Kidney (tissue), 14 donors: Measurements from ENCODE around the gene PLAC1. TPM values are rescaled to one million over a fixed set of nuclear protein-coding genes. Genes with fewer than 3 reads are reported as not detected.

Source experiments
- DNase-seq, 5 donors: peaks; one replicate each; pipeline ENCODE4 v3.0.0-alpha.2; 2013 to 2020
- FAIRE-seq: peaks from 2 replicates; lab custom pipeline; 2012; peaks lifted over from hg19 to GRCh38; lab: Jason Lieb, UNC
- H3K27ac ChIP-seq, 2 donors: one replicate each; pipeline ENCODE4 v1.7.0; 2013; ENCODE audit warnings: low read depth in 2 of 2, low read length in 2 of 2, inconsistent platforms in 1 of 2
- H3K27me3 ChIP-seq: one replicate; pipeline ENCODE4 v1.7.1; 2013; ENCODE audit warnings: low read length, inconsistent platforms; ENCODE audit not compliant: control insufficient read depth, insufficient read depth
- H3K36me3 ChIP-seq, 3 donors: one replicate each; pipeline versions ENCODE4 v1.7.0 to v1.7.1; 2013; ENCODE audit warnings: low read length in 3 of 3, control low read depth in 1 of 3, inconsistent platforms in 1 of 3; ENCODE audit not compliant: insufficient read depth in 3 of 3, control insufficient read depth in 2 of 3
- H3K4me1 ChIP-seq, 3 donors: one replicate each; pipeline versions ENCODE4 v1.7.0 to v1.7.1; 2013; ENCODE audit warnings: low read length in 3 of 3, inconsistent platforms in 1 of 3, low read depth in 1 of 3; ENCODE audit not compliant: control insufficient read depth in 2 of 3, insufficient read depth in 2 of 3
- H3K4me3 ChIP-seq, 3 donors: one replicate each; pipeline versions ENCODE4 v1.7.0 to v1.8.1; 2013; ENCODE audit warnings: low read length in 3 of 3, control low read depth in 1 of 3, inconsistent platforms in 1 of 3
- H3K9ac ChIP-seq, 3 donors: one replicate each; pipeline versions ENCODE4 v1.7.0 to v1.7.1; 2013; ENCODE audit warnings: low read length in 3 of 3, control low read depth in 1 of 3, inconsistent platforms in 1 of 3
- H3K9me3 ChIP-seq, 3 donors: one replicate each; pipeline versions ENCODE4 v1.7.0 to v1.7.1; 2013; ENCODE audit warnings: low read length in 3 of 3, control low read depth in 1 of 3, inconsistent platforms in 1 of 3; ENCODE audit not compliant: control insufficient read depth in 2 of 3, insufficient read depth in 1 of 3
- intact Hi-C: fragments of 100-400 bp; cut with DNase I; formaldehyde crosslinking; loops from one replicate; pipeline ENCODE4 v1.11.1; 2022
- polyA plus RNA-seq: library from polyadenylated mRNA; stranded (reverse); fragments of 350-450 nt; fragmentation: Illumina TruSeq; extraction: RNeasy Lipid Tissue Mini Kit (QIAGEN cat#74804); gene quantifications from one replicate; pipeline ENCODE4 v1.2.3, GENCODE V29; 2014; ENCODE audit warnings: low read depth, low replicate concordance; ENCODE audit not compliant: insufficient read depth
- total RNA-seq: library from RNA; stranded (reverse); fragmentation: NEBNext Ultra II Directional; extraction: Animal tissue kit (Norgen Biotek cat#: 25700); gene quantifications from one replicate; pipeline ENCODE4 v1.2.1, GENCODE V29; 2021
- TF ChIP-seq, protein P1 (sequence below): IDR thresholded peaks from 3 replicates; pipeline ENCODE4 v1.5.1; 2012; ENCODE audit warnings: mild to moderate bottlenecking, moderate library complexity, borderline replicate concordance; ENCODE audit not compliant: insufficient read depth; ENCODE audit errors: extremely low read depth
- donor health status: control.
- donor health status: control.
- donor health status: control.
- donor health status: control.
- donor health status: control.
- donor health status: DM: yes; HTN: yes; CAD: no.
- donor health status: Normal renal cell carcinoma (clear cell type).

Gene PLAC1
- total and polyA plus RNA-seq, 2 donors from 2014 or later: not detected

DNA sequence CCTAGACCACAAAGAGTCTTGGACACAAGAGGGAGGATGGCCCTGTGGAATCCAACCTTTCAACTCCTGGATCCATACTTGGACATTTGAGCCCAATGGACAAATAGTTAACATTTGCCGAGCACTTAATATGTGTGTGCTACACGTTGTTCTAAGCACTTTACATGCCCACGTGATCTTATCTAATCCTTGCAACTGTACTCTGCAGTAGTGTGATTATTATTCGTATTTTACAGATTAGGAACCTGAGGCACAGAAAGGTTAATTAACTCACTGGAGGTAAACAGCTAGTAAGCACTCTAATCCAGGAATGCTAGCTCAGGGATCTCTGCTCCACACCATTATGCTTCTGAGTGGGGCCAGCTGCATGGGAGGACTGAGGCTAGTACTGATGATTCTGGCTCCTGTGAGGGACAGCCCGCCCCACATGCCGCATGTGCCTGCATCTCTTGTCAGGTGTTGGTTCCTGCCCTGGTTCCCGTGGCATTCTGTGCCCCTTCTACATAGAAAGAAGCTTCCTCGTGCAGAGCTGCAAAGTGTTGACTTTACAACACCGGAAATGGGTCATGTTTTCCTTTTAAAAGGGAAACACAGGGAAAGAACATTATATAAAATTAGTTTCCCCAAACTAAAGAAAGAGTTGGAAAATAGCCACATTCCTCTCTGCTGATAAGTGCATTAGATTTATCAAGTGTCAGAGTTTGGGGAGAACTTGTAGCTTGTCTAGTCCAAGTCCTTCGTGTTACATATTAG, 34.8 kb downstream of the PLAC1 start:
- H3K4me1 ChIP-seq: peaks cover 0 to 3% (median 2%) of the 10 kb centered on the region in 3 donors
- no peak overlapping the region for H3K4me3 ChIP-seq
- FAIRE-seq (no peak), DNase-seq (peak in 1 of 5 donors; percentile 36)
- H3K36me3 ChIP-seq: no peaks in the 10 kb centered on the region
- no peaks in the 10 kb centered on the region for H3K9me3 ChIP-seq
- TF ChIP-seq, protein P1, sequence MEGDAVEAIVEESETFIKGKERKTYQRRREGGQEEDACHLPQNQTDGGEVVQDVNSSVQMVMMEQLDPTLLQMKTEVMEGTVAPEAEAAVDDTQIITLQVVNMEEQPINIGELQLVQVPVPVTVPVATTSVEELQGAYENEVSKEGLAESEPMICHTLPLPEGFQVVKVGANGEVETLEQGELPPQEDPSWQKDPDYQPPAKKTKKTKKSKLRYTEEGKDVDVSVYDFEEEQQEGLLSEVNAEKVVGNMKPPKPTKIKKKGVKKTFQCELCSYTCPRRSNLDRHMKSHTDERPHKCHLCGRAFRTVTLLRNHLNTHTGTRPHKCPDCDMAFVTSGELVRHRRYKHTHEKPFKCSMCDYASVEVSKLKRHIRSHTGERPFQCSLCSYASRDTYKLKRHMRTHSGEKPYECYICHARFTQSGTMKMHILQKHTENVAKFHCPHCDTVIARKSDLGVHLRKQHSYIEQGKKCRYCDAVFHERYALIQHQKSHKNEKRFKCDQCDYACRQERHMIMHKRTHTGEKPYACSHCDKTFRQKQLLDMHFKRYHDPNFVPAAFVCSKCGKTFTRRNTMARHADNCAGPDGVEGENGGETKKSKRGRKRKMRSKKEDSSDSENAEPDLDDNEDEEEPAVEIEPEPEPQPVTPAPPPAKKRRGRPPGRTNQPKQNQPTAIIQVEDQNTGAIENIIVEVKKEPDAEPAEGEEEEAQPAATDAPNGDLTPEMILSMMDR: no peak
- no peak overlapping the region for H3K27ac ChIP-seq
- intact Hi-C loops: no loop called here
- H3K27me3 ChIP-seq: no peaks in the 10 kb centered on the region
- H3K9ac ChIP-seq: no peak overlapping the region

DNA sequence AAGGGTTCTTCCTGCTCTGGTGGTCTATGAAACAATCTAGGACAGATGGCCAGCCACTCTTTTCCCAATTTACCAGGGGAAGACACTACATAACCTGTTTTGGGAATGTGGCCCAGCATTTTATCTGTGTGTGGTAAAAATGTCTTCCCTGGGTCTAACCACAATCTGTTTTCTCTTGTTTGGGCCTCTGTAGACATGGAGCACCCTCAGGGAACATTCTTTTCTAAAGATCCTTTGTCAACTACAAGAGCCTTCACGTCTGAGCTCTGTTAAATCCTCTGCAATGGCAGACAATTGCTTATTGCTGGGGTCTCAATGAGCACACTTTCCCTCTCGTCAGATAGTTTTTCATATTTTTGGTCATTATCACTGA, 35.5 kb downstream of the PLAC1 start:
- Histone ChIP-seq H3K9ac (no peak overlapping the region), H3K4me1 (peaks cover 0 to 3% (median 2%) of the 10 kb centered on the region in 3 donors), H3K27me3 (no peaks in the 10 kb centered on the region), H3K9me3 (no peaks in the 10 kb centered on the region), H3K36me3 (no peaks in the 10 kb centered on the region), H3K27ac (no peak overlapping the region), H3K4me3 (no peak overlapping the region)
- DNase-seq: no peak
- FAIRE-seq: no peak
- intact Hi-C loops: no loop called here
- TF ChIP-seq, protein P1: no peak

DNA sequence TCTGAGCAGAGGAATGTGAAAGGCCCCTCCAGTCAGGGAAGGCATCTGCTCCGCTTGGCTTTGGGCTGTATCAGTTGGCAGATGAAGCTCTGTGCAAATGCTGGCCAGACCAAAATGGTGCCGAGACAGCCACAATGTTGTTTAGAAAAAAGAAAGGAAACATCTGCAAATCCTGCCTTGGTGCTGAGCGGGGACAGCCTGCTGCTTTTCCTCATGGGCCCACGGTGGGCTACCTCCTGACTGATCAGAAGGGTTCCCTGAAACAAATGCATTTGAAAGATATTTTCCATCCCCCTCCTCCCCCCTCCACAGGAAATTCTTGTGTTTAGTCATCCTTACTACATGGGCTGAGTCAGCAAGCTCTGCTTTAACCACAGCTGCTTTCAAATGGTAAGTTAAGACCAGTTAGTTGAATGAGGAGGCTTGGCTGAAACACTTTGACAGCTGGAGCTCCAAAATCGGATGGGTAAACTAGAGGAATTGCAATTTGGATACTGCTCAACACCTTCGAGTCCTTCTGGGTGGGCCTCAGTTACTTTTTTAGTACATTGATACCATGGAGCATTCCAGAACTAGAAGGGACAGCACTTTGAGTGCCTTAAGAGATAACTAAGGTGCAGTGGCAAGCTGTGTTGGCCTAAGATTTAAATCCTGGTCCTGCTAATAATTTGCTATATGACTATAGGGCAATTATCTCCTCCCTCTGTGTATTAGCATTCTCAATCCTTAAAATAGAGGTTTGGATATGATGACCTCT, 36.0 kb downstream of the PLAC1 start:
- DNase-seq (peak in 4 of 5 donors; percentile 47 to 88 (median 67)), FAIRE-seq (no peak)
- Histone ChIP-seq H3K27me3 (no peaks in the 10 kb centered on the region), H3K27ac (no peak overlapping the region), H3K4me1 (peaks cover 0 to 3% (median 2%) of the 10 kb centered on the region in 3 donors), H3K9ac (no peak overlapping the region), H3K9me3 (no peaks in the 10 kb centered on the region), H3K36me3 (no peaks in the 10 kb centered on the region), H3K4me3 (no peak overlapping the region)
- TF ChIP-seq, protein P1: no peak
- intact Hi-C loops: no loop called here
